Nucleus accumbens (tissue), 56 donors: Measurements from ENCODE around the gene BDH1.

Source experiments
- DNase-seq, 56 donors: peaks; one replicate each; lab custom pipeline; 2025; lab: John Stamatoyannopoulos, UW

BDH1 gene

GRCh38 chr3:197508924-197509775, 46.6 kb downstream of the BDH1 start:
- DNase-seq, result peak in 6 of 56 donors; percentile 24 to 61 (median 52)

- no peak for DNase-seq
Observed at GRCh38 chr3:197508461-197508860, 47.3 kb downstream of the BDH1 start.

GRCh38 chr3:197508051-197508451, 47.7 kb downstream of the BDH1 start:
- DNase-seq, result no peak

- DNase-seq, result no peak
Observed at GRCh38 chr3:197507541-197507940, 48.2 kb downstream of the BDH1 start.

- no peak for DNase-seq
Observed at GRCh38 chr3:197507081-197507480, 48.7 kb downstream of the BDH1 start.

- no peak for DNase-seq
Observed at GRCh38 chr3:197505796-197506548, 49.8 kb downstream of the BDH1 start.

- DNase-seq, result peak in 23 of 56 donors; percentile 9 to 57 (median 34)
Observed at GRCh38 chr3:197504641-197505121, 51.1 kb downstream of the BDH1 start.

- peak in 1 of 56 donors; percentile 15 for DNase-seq
Observed at GRCh38 chr3:197504229-197504628, 51.5 kb downstream of the BDH1 start.

GRCh38 chr3:197503652-197504051, 52.1 kb downstream of the BDH1 start:
- no peak for DNase-seq

GRCh38 chr3:197501879-197502620, 53.7 kb downstream of the BDH1 start:
- DNase-seq, result peak in 48 of 56 donors; percentile 10 to 73 (median 40)

GRCh38 chr3:197501496-197501878, 54.3 kb downstream of the BDH1 start:
- peak in 5 of 56 donors; percentile 22 to 48 (median 39) for DNase-seq

GRCh38 chr3:197500812-197501211, 55.0 kb downstream of the BDH1 start:
- no peak for DNase-seq

- no peak for DNase-seq
Observed at GRCh38 chr3:197499427-197499826, 56.3 kb downstream of the BDH1 start.

- DNase-seq, result no peak
Observed at GRCh38 chr3:197498499-197499241, 57.1 kb downstream of the BDH1 start.

GRCh38 chr3:197496746-197497125, 59.0 kb downstream of the BDH1 start:
- DNase-seq, result no peak

- peak in 6 of 56 donors; percentile 17 to 45 (median 34) for DNase-seq
Observed at GRCh38 chr3:197495999-197496745, 59.6 kb downstream of the BDH1 start.

GRCh38 chr3:197495499-197495898, 60.3 kb downstream of the BDH1 start:
- no peak for DNase-seq

GRCh38 chr3:197495059-197495455, 60.7 kb downstream of the BDH1 start:
- DNase-seq, result no peak

- DNase-seq, result no peak
Observed at GRCh38 chr3:197494366-197495058, 61.3 kb downstream of the BDH1 start.
